Upper lobe of left lung (tissue), 6 donors: ENCODE results near the gene ATN1. TPM values are rescaled to one million over a fixed set of nuclear protein-coding genes. Genes with fewer than 3 reads are reported as not detected.

ENCODE experiments used
- ATAC-seq, 2 donors: fragments of 200-7000 bp; cut with Tn5 transposase; one replicate each; pipeline ENCODE4 v1.9.1; 2022; ENCODE audit warnings: mild to moderate bottlenecking in 2 of 2, moderate library complexity in 2 of 2; ENCODE audit not compliant: low FRiP score in 2 of 2
- DNase-seq, 2 donors: peaks; one replicate each; pipeline ENCODE4 v3.0.0-alpha.2; 2019 to 2020
- H3K27ac ChIP-seq, 4 donors: fragments of 200-600 bp; sonication (generic); one replicate each; pipeline ENCODE4 v1.5.1; 2016 to 2019
- H3K27me3 ChIP-seq, 4 donors: fragments of 200-600 bp; sonication (generic); one replicate each; pipeline ENCODE4 v1.5.1; 2017 to 2019
- H3K36me3 ChIP-seq, 4 donors: fragments of 200-600 bp; sonication (generic); one replicate each; pipeline ENCODE4 v1.5.1; 2016 to 2019
- H3K4me1 ChIP-seq, 4 donors: fragments of 200-600 bp; sonication (generic); one replicate each; pipeline ENCODE4 v1.5.1; 2018 to 2019
- H3K4me3 ChIP-seq, 4 donors: fragments of 200-600 bp; sonication (generic); one replicate each; pipeline ENCODE4 v1.5.1; 2017 to 2019; ENCODE audit warnings: mild to moderate bottlenecking in 2 of 4, moderate library complexity in 1 of 4
- H3K9me3 ChIP-seq, 4 donors: fragments of 200-600 bp; sonication (generic); one replicate each; pipeline ENCODE4 v1.5.1; 2018 to 2019
- CTCF ChIP-seq, 6 experiments: fragments of 450-650 bp in 4 of 6; fragments of 200-600 bp in 2 of 6; sonication (generic) in 2 of 6; IDR thresholded peaks; one replicate each; pipeline ENCODE4 v1.5.1; 2016 to 2019; ENCODE audit warnings: antibody characterized with exemption in 6 of 6
- EP300 ChIP-seq, 4 donors: sonication (generic); formaldehyde crosslinking; IDR thresholded peaks; one replicate each; pipeline ENCODE4 v1.5.1; 2017; ENCODE audit warnings: antibody characterized with exemption in 4 of 4, control low read depth in 2 of 4
- POLR2A ChIP-seq, 4 donors: fragments of 450-650 bp; IDR thresholded peaks; one replicate each; pipeline ENCODE4 v1.5.1; 2016 to 2017; ENCODE audit warnings: antibody characterized with exemption in 4 of 4, mild to moderate bottlenecking in 2 of 4
- POLR2AphosphoS5 ChIP-seq, 2 donors: sonication (generic); formaldehyde crosslinking; IDR thresholded peaks; one replicate each; pipeline ENCODE4 v1.5.1; 2017; ENCODE audit warnings: antibody characterized with exemption in 2 of 2
- WGBS, 2 donors: methylation state at CpG; one replicate each; pipeline ENCODE4 v1.1.5; 2017 to 2018; 5-methylcytosine and 5-hydroxymethylcytosine counted together
- total RNA-seq, 6 donors: library from RNA; depleted of rRNA in 4 of 6; stranded (reverse); fragments of >200 nt in 4 of 6; gene quantifications; one replicate each; pipeline versions ENCODE4 v1.1.0 to v1.2.1, GENCODE V29; 2016 to 2021
- donor health status: DM: no; HTN: no; CAD: no; lungs with moderate emphysema.
- donor health status: DM: no; HTN: yes; CAD: no; lungs with severe emphysema.

Gene ATN1
- total RNA-seq, 6 donors from 2014 or later, result 74.7 to 321 (median 133) TPM

GRCh38 chr12:6946920-6947374, 19.2 kb downstream of the ATN1 start:
- Histone ChIP-seq H3K9me3 (no peaks in the 10 kb centered on the region), H3K36me3 (peaks cover 0 to 18% (median 1%) of the 10 kb centered on the region in 4 donors), H3K27me3 (no peaks in the 10 kb centered on the region), H3K27ac (peak overlapping the region; percentile 59 to 98 (median 93)), H3K4me3 (peak overlapping the region in 3 of 4 donors; percentile 32 to 51 (median 49)), H3K4me1 (peaks cover 24 to 67% (median 43%) of the 10 kb centered on the region in 4 donors)
- ATAC-seq (no peak), DNase-seq (no peak)
- TF ChIP-seq EP300 (IDR thresholded peaks at IDR 0.05) (no peak), POLR2A (IDR thresholded peaks at IDR 0.05) (no peak), CTCF (IDR thresholded peaks at IDR 0.05) (no peak), POLR2AphosphoS5 (IDR thresholded peaks at IDR 0.05) (no peak)
- WGBS, 2 donors, result 65 to 67% methylated on average over 8 of the region's 8 CpGs

- 79 to 86% methylated on average over 8 of the region's 8 CpGs for WGBS, 2 donors
- Histone ChIP-seq H3K27me3 (no peaks in the 10 kb centered on the region), H3K4me1 (peaks cover 22 to 66% (median 41%) of the 10 kb centered on the region in 4 donors), H3K4me3 (no peak overlapping the region), H3K27ac (no peak overlapping the region), H3K36me3 (peaks cover 0 to 15% (median under 1%) of the 10 kb centered on the region in 4 donors), H3K9me3 (no peaks in the 10 kb centered on the region)
- ATAC-seq (no peak), DNase-seq (no peak)
- TF ChIP-seq CTCF (IDR thresholded peaks at IDR 0.05) (no peak), EP300 (IDR thresholded peaks at IDR 0.05) (no peak), POLR2A (IDR thresholded peaks at IDR 0.05) (no peak), POLR2AphosphoS5 (IDR thresholded peaks at IDR 0.05) (no peak)
Observed at GRCh38 chr12:6947615-6948014, 19.9 kb downstream of the ATN1 start.

- H3K27ac ChIP-seq, result peak overlapping the region in 3 of 4 donors; percentile 9 to 73 (median 71)
- H3K9me3 ChIP-seq, result no peaks in the 10 kb centered on the region
- WGBS, 2 donors, result 65 to 82% methylated on average over 15 of the region's 15 CpGs
- peaks cover 15 to 56% (median 39%) of the 10 kb centered on the region in 4 donors for H3K4me1 ChIP-seq
- ATAC-seq (no peak), DNase-seq (no peak)
- H3K36me3 ChIP-seq, result peaks cover 0 to 15% (median under 1%) of the 10 kb centered on the region in 4 donors
- no peaks in the 10 kb centered on the region for H3K27me3 ChIP-seq
- TF ChIP-seq EP300 (IDR thresholded peaks at IDR 0.05) (peak in 1 of 4 donors; percentile 33), POLR2A (IDR thresholded peaks at IDR 0.05) (peak in 1 of 4 donors; percentile 13), POLR2AphosphoS5 (IDR thresholded peaks at IDR 0.05) (peak in 1 of 2 donors; percentile 40), CTCF (IDR thresholded peaks at IDR 0.05) (peak in 2 of 6 experiments; percentile 36 to 37)
- H3K4me3 ChIP-seq, result no peak overlapping the region
Observed at GRCh38 chr12:6948873-6949594, 21.3 kb downstream of the ATN1 start.

DNA sequence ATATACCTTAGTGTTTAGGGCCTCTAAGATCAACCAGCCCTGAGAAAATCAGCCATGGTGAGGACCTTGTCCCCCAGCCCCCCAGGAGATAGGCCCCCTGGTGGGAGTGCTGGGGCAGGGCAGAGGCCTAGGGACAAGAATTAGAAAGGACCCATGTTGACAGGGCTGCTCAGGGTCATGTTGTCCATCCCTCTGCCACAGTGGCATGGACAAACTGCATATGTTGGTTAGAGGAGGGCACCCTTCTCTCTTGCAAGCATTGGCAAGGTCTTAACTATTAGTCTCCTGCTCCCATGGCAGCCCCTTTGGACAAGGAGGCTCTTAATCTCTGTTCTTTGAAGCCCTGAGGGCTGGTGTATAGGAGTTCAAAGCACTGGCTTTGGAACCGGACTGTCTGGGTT, 22.6 kb downstream of the ATN1 start:
- WGBS, 2 donors, result 75% methylated on average over 1 of the region's 1 CpG; no CpG with 5 or more reads in 1 of the 2 donors
- ATAC-seq, result no peak
- H3K27ac ChIP-seq, result peak overlapping the region; percentile 81 to 97 (median 88)

More for the DNA sequence above, 22.6 kb downstream of the ATN1 start:
- Histone ChIP-seq H3K36me3 (peaks cover 0 to 17% (median 4%) of the 10 kb centered on the region in 4 donors), H3K27me3 (no peaks in the 10 kb centered on the region), H3K9me3 (no peaks in the 10 kb centered on the region), H3K4me1 (peaks cover 19 to 56% (median 43%) of the 10 kb centered on the region in 4 donors), H3K4me3 (peak overlapping the region in 1 of 4 donors; percentile 43)
- no peak for DNase-seq
- no peak for TF ChIP-seq EP300 (IDR thresholded peaks at IDR 0.05)
- no peak for TF ChIP-seq POLR2A (IDR thresholded peaks at IDR 0.05)
- no peak for TF ChIP-seq CTCF (IDR thresholded peaks at IDR 0.05)
- no peak for TF ChIP-seq POLR2AphosphoS5 (IDR thresholded peaks at IDR 0.05)
